Ovary (tissue), 3 donors: Measurements from ENCODE around the gene CFAP97D2.

Experiments
- EP300 ChIP-seq: sonication (generic); formaldehyde crosslinking; IDR thresholded peaks from one replicate; pipeline ENCODE4 v1.6.1; 2017; ENCODE audit warnings: antibody characterized with exemption
- POLR2A ChIP-seq: fragments of 450-650 bp; IDR thresholded peaks from one replicate; pipeline ENCODE4 v1.6.1; 2017; ENCODE audit warnings: antibody characterized with exemption, mild to moderate bottlenecking, moderate library complexity
- TF ChIP-seq, protein P1 (sequence below), 3 donors: fragments of 450-650 bp in 2 of 3; fragments of 200-600 bp in 1 of 3; IDR thresholded peaks; one replicate each; pipeline versions ENCODE4 v1.5.1 to v1.8.0; 2016 to 2022; ENCODE audit warnings: antibody characterized with exemption in 3 of 3, mild to moderate bottlenecking in 1 of 3
- donor health status: DM: no; HTN: no; CAD: no.

DNA sequence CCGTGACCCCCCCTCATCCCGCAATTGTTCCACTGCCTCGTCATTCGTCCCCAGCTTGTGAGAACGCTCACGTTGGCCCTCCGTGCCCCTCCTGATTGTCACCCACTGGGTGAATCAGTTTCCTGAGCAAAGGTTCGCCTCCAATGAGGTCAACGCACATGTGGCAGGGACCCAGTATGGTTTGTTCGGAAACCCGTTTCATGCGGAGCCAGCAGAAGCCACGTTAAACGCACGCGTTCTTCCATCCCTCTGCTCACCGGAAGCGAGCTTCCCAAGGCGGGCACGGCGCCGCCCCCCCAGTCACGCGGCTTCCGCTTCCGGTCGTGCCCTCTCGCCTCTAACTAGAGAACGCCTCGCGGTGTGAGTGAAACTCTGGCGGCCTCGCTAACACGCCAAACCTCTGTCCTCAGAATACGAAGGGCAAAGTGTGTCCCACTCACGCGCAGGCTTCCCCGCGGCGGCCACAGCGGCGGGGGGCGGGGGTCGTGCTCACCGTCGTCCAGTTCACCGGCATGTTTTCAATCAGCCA is 18.0 kb upstream of the CFAP97D2 start:
- TF ChIP-seq POLR2A (no peak), EP300 (no peak)
- TF ChIP-seq, protein P1, sequence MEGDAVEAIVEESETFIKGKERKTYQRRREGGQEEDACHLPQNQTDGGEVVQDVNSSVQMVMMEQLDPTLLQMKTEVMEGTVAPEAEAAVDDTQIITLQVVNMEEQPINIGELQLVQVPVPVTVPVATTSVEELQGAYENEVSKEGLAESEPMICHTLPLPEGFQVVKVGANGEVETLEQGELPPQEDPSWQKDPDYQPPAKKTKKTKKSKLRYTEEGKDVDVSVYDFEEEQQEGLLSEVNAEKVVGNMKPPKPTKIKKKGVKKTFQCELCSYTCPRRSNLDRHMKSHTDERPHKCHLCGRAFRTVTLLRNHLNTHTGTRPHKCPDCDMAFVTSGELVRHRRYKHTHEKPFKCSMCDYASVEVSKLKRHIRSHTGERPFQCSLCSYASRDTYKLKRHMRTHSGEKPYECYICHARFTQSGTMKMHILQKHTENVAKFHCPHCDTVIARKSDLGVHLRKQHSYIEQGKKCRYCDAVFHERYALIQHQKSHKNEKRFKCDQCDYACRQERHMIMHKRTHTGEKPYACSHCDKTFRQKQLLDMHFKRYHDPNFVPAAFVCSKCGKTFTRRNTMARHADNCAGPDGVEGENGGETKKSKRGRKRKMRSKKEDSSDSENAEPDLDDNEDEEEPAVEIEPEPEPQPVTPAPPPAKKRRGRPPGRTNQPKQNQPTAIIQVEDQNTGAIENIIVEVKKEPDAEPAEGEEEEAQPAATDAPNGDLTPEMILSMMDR (IDR thresholded peaks at IDR 0.05), result no peak
